Measurements from ENCODE around the gene SV2C.

The SV2C gene

GRCh38 chr5:76099286-76099702, 16.1 kb downstream of the SV2C start:
- no peak for DNase-seq (ENCODE audit: low read depth in 2 of 2)

DNA sequence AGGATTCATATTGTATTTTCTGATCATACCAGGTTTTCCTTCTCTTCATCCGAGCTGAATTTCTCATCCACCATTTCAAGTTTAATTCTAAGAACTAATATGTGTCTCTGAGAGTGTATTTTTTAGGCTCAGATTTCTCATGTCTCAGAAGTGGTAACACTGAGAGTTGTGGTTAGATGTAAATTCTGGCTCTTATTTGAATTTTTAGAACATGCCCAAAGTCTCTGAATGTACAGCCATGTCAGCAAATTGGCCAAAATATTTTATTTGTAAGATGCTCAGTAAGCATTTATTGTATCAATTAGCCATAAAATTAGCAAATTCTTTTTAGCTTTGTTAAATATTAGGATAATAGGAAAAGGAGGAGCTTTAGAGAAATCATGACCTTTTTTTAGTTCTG, 16.6 kb downstream of the SV2C start:
- DNase-seq (ENCODE audit: low read depth in 2 of 2), result no peak

DNA sequence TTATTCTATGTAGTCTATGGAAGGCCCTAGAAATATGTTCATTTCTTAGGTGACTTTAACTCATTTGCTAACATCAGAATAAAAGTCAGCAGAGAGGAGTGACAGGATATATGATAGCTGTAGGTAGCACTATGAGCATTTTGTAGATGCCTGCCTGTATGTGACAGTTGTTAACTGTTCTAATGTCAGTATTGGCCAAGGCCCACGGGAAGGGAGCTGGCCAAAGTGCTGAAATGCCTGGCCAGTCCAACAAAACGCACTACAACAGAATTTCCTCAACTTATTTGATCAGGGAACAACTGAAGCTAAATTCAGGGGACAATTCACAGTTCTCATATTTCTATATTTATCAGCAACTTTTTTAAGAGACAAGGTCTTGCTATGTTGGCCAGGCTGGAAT, 20.8 kb downstream of the SV2C start:
- DNase-seq (ENCODE audit: low read depth in 2 of 2), result no peak

- no peak for DNase-seq (ENCODE audit: low read depth in 2 of 2)
Observed at GRCh38 chr5:76106149-76106548, 23.0 kb downstream of the SV2C start.

GRCh38 chr5:76111477-76112174, 28.4 kb downstream of the SV2C start:
- DNase-seq (ENCODE audit: low read depth in 2 of 2), result no peak

DNA sequence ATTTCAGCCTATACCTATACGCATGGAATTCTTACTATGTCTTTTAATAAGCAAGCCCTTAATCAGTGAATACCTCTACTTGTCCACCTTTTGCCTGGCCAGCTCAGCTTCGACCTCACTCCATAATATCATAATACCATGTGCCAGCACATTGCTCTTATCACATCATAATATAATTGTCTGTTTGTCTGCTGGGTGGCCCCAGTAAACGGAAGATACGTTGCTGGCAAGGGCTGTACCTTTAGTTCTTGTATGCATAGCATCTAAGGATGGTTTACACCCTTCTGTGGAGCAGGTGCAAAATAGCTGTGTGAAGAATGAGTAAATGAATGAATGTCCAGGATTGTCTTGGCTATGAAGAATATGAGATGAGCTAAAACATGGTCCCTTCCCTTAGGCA, 29.9 kb downstream of the SV2C start:
- DNase-seq (ENCODE audit: low read depth in 2 of 2), result no peak

DNA sequence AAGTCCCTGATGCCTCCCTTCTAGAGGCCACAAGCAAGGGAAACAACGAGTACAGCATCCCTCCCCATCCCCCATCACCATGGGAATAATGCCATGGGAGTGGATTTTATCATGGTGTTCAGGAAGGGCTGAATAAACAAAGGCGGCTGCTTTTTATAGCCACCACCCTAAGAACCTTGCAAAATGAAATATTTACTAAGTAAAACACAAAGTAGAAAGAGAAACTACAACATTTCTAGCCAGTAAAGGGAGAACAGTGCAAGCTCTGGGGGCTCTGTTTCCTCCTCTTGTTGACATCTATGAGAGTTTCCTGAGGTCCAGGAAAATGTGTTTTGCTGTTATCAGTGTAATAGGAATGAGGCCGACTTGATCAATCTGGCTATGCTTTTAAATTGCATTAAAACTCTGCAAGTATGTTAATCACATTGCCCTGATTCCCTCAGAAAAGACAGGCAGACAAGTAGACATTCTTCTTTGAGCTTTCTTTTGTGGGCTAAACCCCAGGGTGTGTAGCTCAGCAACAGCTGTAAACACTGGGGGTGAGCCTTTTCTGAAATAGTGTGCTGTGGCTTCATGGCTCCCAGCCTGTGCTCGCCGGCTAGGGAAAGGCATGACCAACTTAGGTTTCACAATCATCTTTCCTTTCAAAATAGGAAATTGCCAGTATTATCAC, 31.1 kb downstream of the SV2C start:
- DNase-seq (ENCODE audit: low read depth in 2 of 2), result no peak

- DNase-seq (ENCODE audit: low read depth in 2 of 2), result no peak
Observed at GRCh38 chr5:76125346-76125745, 42.2 kb downstream of the SV2C start.

DNA sequence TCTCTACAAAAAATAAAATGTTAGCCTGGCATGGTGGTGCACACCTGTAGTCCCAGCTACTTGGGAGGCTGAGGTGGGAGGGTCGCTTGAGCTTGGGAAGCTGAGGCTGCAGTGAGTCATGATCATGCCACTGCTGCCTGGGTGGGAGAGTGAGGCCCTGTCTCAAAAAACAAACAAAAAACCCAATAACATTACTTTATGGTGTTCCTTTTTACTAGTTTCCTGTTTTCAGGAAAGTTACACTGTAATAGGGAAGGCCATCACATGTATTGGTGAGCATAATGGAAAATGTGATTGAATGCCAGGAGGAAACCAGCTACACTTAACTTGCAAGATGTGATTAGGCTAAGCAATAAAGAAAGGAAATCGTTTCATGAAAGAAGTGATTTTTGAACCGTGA, 42.7 kb downstream of the SV2C start:
- no peak for DNase-seq (ENCODE audit: low read depth in 2 of 2)

DNA sequence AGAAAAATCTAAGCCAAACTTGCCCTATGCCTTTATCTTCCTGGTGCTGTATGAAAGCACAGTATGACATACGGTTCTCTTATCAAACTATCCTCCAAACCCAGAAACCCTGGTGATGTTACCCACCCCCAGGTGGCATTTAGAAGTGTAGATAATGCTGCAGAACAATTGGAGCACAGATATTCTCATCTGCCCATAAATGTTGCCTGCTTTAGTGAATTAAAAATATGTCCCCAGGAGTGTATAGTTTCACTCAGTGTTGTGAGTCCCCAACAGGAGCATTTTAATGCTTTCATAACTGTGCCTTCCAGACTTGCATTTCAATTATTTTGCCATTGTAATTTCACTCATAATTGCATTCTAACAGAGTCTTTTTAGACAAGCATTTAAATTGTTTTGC, 50.8 kb downstream of the SV2C start:
- DNase-seq (ENCODE audit: low read depth in 2 of 2), result no peak

DNA sequence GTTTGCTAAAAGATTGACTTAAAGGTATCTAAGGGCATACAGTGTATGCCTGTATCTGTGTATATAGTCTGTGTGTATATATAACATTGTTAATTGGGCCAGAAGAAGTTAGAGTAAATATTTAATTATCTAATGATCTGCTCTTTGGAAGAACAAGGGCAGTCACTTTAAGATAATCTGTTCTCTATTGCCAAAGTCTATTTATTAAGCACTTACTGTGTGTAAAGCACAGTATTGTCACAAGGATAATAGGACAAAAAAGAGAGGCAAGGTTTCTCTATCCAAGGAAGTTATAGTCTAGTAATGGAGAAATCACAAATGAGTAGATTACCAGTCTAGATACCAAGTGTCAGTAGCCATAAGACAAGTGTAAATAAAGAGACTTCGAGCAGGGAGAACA, 51.5 kb downstream of the SV2C start:
- DNase-seq (ENCODE audit: low read depth in 2 of 2), result no peak

GRCh38 chr5:76137887-76138542, 54.8 kb downstream of the SV2C start:
- no peak for DNase-seq (ENCODE audit: low read depth in 2 of 2)

DNA sequence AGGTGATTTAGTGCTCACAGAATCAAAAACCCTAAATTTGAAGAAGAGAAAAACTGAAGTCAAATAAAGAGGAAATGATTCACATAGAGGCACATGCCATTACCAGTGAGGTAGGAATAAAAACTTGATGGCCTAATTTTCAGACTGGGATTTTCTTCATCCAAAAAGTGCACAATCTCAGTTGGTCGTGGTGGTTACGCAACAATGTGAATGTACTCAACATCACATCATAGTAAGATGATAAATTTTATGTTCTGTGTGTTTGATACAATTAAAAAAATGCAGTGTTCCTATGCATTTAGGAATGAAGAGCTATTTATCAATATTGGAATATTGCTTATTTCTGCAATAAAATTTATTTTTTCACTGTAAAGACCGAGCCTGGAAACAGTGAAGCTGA, 60.7 kb downstream of the SV2C start:
- no peak for DNase-seq (ENCODE audit: low read depth in 2 of 2)

- DNase-seq (ENCODE audit: low read depth in 2 of 2), result no peak
Observed at GRCh38 chr5:76144513-76145274, 61.5 kb downstream of the SV2C start.

DNA sequence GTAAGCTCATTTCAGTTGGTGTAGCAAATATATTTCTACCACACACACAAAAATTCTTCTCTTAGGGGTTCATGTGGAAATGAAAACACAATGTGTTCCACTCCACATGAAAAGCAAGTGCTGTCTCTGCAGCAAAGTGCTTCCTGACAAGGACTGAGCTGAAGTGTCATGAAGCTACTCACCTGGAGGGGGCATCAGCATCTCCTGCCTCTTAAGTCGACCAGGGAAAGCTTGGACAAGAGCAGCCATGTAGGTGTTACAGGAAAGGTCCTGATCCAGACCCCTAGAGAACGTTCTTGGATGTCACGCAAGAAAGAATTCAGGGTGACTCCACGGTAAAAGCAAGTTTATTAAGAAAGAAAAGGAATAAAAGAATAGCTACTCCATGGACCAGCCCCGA, 62.8 kb downstream of the SV2C start:
- no peak for DNase-seq (ENCODE audit: low read depth in 2 of 2)

DNA sequence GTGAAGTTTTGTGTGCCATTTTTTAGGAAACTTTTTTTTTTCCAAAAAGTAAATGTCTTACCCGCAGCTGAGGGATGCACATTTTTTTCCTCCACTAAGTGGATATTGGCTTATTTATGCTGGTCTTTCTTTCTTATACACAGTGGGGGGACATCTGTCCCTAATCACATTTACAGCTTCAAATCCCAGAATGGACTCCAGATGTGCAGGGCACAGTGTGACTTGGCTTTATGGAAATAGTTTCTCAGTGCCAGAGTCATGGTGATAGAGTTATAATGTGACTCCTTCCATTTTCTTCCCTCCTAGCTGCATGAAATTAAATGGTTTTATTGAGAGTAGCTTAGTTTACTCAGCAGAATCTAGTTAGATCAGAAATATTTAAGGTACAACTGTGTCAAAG, 66.5 kb downstream of the SV2C start:
- no peak for DNase-seq (ENCODE audit: low read depth in 2 of 2)

GRCh38 chr5:76152161-76152560, 69.0 kb downstream of the SV2C start:
- DNase-seq (ENCODE audit: low read depth in 2 of 2), result no peak

DNA sequence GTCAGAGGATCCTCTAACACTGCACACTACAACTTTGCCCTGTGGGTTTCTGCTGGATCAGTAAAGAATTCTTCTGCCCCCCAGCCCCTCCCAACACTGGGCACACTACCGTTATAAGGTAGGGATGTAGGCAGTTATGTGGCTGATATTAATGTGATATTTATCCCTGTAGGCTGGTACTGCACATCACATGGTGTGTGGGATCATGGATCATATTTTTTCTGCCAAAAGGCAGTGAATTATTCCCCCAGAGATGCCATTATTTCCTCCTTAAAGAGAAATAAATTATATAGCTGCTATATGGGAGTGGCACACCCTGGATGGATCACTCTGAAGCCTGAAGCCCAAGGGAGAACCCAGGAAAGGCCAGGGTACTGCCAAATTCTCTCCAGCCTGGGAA, 69.5 kb downstream of the SV2C start:
- no peak for DNase-seq (ENCODE audit: low read depth in 2 of 2)

DNA sequence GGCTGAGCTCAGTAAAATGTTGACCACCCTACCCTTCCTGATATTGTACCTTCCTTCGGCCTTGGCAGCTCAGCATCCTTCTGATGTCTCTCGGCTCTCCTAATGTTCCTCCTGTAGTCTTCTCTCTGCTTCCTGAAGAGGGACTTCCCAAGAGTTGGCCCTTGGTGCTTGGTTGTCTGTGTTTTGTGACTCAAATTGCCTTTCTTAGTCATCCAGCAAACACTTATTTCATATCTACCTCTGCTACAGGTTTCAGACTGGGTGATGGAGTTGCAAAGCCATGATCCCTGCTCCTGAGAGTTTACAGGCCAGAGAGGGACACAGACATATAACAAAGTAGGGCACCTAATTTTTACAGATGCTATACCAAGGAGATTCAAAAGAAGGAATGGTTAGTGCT, 70.1 kb downstream of the SV2C start:
- no peak for DNase-seq (ENCODE audit: low read depth in 2 of 2)

GRCh38 chr5:76154009-76154690, 71.0 kb downstream of the SV2C start:
- no peak for DNase-seq (ENCODE audit: low read depth in 2 of 2)

DNA sequence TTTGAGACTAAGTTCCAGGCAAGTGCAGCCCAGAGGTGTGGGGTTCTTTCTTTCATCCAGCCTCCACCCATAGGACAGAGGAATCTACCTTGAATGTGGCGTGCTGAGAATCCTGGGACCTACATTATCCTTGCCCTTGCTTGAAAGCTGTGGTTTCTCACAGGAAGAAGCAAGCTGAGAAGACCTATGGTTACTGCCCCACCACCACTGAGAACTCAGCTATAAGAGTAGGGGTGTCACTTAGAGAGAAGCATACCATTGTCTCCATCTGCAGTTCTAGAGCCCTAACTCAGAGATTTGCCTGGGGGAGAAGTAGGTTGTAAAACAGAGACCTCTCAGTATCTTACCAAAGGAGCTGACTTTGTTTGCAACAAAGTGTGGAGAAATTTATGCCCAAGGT, 72.4 kb downstream of the SV2C start:
- DNase-seq (ENCODE audit: low read depth in 2 of 2), result no peak

GRCh38 chr5:76162335-76162734, 79.2 kb downstream of the SV2C start:
- no peak for DNase-seq (ENCODE audit: low read depth in 2 of 2)
